Astrocyte of the cerebellum (primary cell): ENCODE data around the gene PDCD1.

Experiments
- DNase-seq: peaks from one replicate; pipeline ENCODE4 v3.0.0-alpha.2; 2011; ENCODE audit warnings: low read depth
- H3K4me3 ChIP-seq: 2 replicates; pipeline ENCODE4 v1.5.1; 2011; ENCODE audit warnings: mild to moderate bottlenecking, low read depth, low read length, moderate library complexity
- in situ Hi-C: cut with HindIII; loops from 2 replicates; pipeline ENCODE4 v1.10.0; 2017; ENCODE audit warnings: low sequenced_read_pairs
- TF ChIP-seq, protein P1 (sequence below): IDR thresholded peaks from 2 replicates; pipeline ENCODE4 v1.5.1; 2012; ENCODE audit warnings: low read length, low read depth, moderate library complexity, mild to moderate bottlenecking; ENCODE audit errors: missing control alignments

Gene PDCD1

DNA sequence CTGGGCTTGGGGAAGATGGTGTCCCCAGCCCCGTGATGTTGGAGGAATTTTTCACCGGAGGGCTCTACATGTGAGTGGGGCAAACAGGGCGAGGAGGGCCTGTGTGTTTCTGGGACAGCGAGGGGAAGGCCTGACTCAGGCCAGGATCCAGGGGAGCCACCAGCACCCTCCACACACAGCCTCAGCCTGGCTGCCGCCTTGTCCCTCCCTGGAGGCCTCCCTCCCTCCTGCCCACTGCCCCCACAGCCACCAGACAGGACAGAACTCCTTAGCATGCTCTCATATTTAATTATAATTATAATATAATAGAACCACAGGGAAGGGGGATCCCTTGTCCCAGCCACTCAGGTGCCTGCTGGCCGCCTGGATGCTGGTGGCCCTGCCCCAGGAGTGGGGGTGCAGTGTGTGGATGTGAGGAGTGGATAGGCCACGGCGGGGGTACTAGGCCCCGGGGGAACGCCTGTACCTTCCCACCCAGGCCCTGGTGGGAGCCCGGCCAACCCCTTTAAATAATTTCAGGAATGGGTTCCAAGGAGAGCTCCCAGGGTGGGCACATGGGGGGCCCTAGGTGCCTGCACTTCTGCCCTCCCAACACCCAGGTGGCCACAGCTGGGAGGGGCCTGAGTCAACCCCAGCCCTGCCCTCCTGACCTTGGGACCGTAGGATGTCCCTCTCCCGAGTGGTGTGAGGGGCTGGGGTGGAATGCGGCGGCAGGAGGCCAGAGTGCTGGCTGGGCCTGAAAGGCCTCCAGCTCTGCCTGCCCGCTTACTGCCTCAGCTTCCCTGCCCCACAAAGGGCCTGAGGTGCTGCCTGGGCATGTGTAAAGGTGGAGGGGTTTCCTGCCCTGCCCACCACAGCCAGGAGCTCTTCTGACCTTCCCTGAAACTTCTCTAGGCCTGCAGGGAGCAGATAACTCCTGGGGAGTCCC is 8.8 kb downstream of the PDCD1 start:
- TF ChIP-seq, protein P1, sequence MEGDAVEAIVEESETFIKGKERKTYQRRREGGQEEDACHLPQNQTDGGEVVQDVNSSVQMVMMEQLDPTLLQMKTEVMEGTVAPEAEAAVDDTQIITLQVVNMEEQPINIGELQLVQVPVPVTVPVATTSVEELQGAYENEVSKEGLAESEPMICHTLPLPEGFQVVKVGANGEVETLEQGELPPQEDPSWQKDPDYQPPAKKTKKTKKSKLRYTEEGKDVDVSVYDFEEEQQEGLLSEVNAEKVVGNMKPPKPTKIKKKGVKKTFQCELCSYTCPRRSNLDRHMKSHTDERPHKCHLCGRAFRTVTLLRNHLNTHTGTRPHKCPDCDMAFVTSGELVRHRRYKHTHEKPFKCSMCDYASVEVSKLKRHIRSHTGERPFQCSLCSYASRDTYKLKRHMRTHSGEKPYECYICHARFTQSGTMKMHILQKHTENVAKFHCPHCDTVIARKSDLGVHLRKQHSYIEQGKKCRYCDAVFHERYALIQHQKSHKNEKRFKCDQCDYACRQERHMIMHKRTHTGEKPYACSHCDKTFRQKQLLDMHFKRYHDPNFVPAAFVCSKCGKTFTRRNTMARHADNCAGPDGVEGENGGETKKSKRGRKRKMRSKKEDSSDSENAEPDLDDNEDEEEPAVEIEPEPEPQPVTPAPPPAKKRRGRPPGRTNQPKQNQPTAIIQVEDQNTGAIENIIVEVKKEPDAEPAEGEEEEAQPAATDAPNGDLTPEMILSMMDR, result no peak
- DNase-seq, result no peak
- no peak overlapping the region for H3K4me3 ChIP-seq
- in situ Hi-C loops, result no loop called here

DNA sequence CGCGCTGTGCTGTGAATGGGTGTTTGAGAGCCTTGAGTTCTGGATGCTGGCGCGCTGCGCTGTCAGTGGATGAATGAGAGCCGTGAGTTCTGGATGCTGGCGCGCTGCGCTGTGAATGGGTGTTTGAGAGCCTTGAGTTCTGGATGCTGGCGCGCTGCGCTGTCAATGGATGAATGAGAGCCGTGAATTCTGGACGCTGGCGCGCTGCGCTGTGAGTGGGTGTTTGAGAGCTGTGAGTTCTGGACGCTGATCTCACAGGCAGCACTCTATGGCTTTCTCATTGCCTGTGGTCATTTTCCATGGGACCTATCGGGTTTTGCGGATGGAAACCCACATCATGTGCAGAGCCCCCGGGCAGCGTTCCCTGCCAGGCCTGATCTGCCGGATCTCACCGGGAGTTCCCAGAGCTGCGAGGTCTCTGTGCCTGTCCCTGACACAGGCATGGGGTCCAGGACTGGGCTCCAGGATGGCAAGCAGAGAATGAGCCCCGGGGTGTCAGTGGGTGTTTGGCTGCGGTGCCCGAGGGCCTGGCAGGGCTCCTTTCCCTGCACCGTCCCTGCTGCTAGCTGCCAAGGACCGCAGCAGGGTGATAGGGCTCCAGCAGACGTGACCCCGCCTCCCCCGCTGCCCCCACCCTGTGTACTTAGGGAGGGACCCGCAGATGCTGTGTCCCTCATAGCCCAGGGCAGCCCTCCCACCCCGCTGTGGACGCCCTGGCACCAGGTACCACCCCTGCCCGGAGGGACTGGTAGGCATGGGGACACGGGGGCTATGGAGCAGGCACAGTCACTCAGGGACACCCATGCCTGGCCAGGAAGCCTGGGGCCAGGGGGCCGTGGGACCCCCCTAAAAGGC is 9.7 kb downstream of the PDCD1 start:
- in situ Hi-C loops, result no loop called here
- no peak overlapping the region for H3K4me3 ChIP-seq
- no peak for DNase-seq
- TF ChIP-seq, protein P1, result no peak

GRCh38 chr2:241846406-241846805 is 12.3 kb downstream of the PDCD1 start:
- no peak overlapping the region for H3K4me3 ChIP-seq
- in situ Hi-C loops, result no loop called here
- DNase-seq, result no peak
- TF ChIP-seq, protein P1, result no peak

GRCh38 chr2:241844831-241845578 is 13.7 kb downstream of the PDCD1 start:
- in situ Hi-C loops, result no loop called here
- H3K4me3 ChIP-seq, result no peak overlapping the region
- no peak for DNase-seq
- TF ChIP-seq, protein P1, result no peak

DNA sequence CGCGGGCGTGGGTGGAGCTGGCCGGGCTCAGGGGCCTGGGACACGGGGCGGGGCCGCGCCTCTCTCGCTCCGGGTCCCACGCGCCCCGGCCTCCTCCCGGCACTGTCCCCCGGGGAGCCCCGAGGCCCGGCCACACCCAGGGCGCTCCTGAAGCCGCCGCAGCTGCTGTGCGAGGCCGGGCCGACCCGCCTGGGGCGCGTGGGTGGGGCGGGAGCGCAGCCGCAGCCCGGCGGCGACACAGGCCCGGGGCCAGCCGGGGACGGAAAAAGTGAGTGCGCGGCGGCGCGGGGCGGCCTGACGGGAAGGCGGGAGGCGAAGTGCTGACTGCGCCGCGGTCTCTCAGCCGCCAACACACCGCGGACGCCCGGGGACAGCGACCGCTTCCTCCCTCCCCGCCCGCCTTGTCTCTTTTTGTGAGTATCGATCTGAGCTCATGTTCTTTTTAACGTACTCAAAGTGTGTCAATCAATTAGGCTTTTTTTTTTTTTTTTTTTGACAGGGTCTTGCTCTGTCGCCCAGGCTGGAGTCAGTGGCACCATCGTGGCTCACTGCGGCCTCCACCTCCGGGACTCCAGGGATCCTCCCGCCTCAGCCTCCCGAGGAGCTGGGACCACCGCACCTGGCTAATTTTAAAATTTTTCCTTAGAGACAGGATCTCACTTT is 14.5 kb downstream of the PDCD1 start:
- peak overlapping the region; percentile 22 for H3K4me3 ChIP-seq
- DNase-seq, result no peak
- TF ChIP-seq, protein P1, result no peak
- in situ Hi-C loops, result no loop called here
